Measurements from ENCODE around the gene PPIP5K2. TPM values are rescaled to one million over a fixed set of nuclear protein-coding genes. Genes with fewer than 3 reads are reported as not detected.

PPIP5K2 gene
- total and polyA plus RNA-seq, 2 donors (not counting 3 experiments of a cell fraction or from before 2014, with no cell fraction given) = 20.8 to 69.4 TPM

DNA sequence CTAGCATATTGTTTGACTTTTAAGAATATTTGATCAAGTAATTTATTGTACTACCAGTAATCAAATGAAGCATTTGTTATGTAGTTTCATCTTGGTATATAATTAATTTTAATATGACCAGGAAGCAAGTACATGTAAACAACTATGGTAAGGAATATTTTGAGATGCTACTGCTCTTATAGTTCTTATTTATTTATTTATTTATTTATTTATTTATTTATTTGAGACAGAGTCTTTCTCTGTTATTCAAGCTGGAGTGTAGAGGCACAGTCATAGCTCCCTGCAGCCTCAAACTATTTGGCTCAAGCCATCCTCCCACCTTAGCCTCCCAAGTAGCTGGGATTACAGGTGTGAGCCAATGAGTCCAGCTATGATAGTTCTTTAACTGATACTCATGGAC lies 8.1 kb downstream of the PPIP5K2 start:
- TF ChIP-seq GATA2 (IDR thresholded peaks at IDR 0.05; ENCODE audit: insufficient read depth, insufficient read length, low read depth, low read length) (no peak), EZH2 (IDR thresholded peaks at IDR 0.05; ENCODE audit: borderline replicate concordance, low read depth, low read length, severe bottlenecking) (no peak), FOS (IDR thresholded peaks at IDR 0.05; ENCODE audit: borderline replicate concordance, insufficient read depth, low read length) (no peak), POLR2AphosphoS5 (IDR thresholded peaks at IDR 0.05; ENCODE audit: insufficient read depth, low read depth, low read length) (no peak), MYC (IDR thresholded peaks at IDR 0.05; ENCODE audit: low read depth, low read length) (no peak), POLR2A (IDR thresholded peaks at IDR 0.05; ENCODE audit: low read depth, low read length) (no peak), JUN (IDR thresholded peaks at IDR 0.05; ENCODE audit: borderline replicate concordance, insufficient read depth, insufficient read length, low read depth) (no peak)
- TF ChIP-seq, protein P1, sequence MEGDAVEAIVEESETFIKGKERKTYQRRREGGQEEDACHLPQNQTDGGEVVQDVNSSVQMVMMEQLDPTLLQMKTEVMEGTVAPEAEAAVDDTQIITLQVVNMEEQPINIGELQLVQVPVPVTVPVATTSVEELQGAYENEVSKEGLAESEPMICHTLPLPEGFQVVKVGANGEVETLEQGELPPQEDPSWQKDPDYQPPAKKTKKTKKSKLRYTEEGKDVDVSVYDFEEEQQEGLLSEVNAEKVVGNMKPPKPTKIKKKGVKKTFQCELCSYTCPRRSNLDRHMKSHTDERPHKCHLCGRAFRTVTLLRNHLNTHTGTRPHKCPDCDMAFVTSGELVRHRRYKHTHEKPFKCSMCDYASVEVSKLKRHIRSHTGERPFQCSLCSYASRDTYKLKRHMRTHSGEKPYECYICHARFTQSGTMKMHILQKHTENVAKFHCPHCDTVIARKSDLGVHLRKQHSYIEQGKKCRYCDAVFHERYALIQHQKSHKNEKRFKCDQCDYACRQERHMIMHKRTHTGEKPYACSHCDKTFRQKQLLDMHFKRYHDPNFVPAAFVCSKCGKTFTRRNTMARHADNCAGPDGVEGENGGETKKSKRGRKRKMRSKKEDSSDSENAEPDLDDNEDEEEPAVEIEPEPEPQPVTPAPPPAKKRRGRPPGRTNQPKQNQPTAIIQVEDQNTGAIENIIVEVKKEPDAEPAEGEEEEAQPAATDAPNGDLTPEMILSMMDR (IDR thresholded peaks at IDR 0.05; ENCODE audit: extremely low read depth in 1 of 2, insufficient read depth in 1 of 2, low read depth in 1 of 2, low read length in 2 of 2) = no peak
- TF ChIP-seq, protein P2, sequence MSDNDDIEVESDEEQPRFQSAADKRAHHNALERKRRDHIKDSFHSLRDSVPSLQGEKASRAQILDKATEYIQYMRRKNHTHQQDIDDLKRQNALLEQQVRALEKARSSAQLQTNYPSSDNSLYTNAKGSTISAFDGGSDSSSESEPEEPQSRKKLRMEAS (IDR thresholded peaks at IDR 0.05; ENCODE audit: insufficient read depth, insufficient read length) = no peak
- H3K27ac ChIP-seq (ENCODE audit: insufficient read depth, low read depth, low read length) = no peak overlapping the region
- BruUV-seq (replicated peaks) = no TSS peak
- dilution Hi-C loops (cut with MboI; ENCODE audit: extremely low pct_ligation_motif_present, low sequenced_read_pairs) (no loop called here), intact Hi-C loops (cut with micrococcal nuclease) (no loop called here)
- no peak overlapping the region for H2AFZ ChIP-seq (ENCODE audit: low read depth, low read length)
- H3K27me3 ChIP-seq (ENCODE audit: control insufficient read depth in 2 of 2, insufficient read depth in 2 of 2, low read length in 2 of 2) = no peaks in the 10 kb centered on the region
- H3K9ac ChIP-seq (replicated peaks; ENCODE audit: extremely low read depth, insufficient read depth, low read length) = no peak overlapping the region
- no peaks in the 10 kb centered on the region for H3K9me3 ChIP-seq (replicated peaks; ENCODE audit: control insufficient read depth, insufficient read depth, low read length)
- no peak overlapping the region for H3K4me2 ChIP-seq (ENCODE audit: insufficient read depth, low read length)
- no peaks in the 10 kb centered on the region for H3K36me3 ChIP-seq (ENCODE audit: control insufficient read depth in 2 of 2, extremely low read depth in 1 of 2, insufficient read depth in 2 of 2, low read length in 2 of 2)
- H3K9me1 ChIP-seq (replicated peaks; ENCODE audit: control insufficient read depth, extremely low read depth, insufficient read depth, low read length) = no peaks in the 10 kb centered on the region
- DNase-seq (ENCODE audit: low read depth, low spot score) (no peak), FAIRE-seq (no peak)
- H3K4me3 ChIP-seq (replicated peaks in 1 of 3; ENCODE audit: insufficient read depth in 1 of 3, low read depth in 1 of 3, low read length in 3 of 3) = no peak overlapping the region
- CTCF ChIA-PET = interaction anchor here (1.2 to 1.8 kb wide), 2 partner anchors 8 to 11 kb away, joined by 3 to 6 read pairs; partner anchors contain the start of genes GIN1 and PPIP5K2
- no peaks in the 10 kb centered on the region for H4K20me1 ChIP-seq (replicated peaks; ENCODE audit: control insufficient read depth, extremely low read depth, insufficient read depth, low read length)
- no peaks in the 10 kb centered on the region for H3K4me1 ChIP-seq (ENCODE audit: control insufficient read depth, extremely low read depth, insufficient read depth, low read length)
- POLR2A ChIA-PET = no interaction called here
- peaks cover 29% of the 10 kb centered on the region for H3K79me2 ChIP-seq (ENCODE audit: control insufficient read depth, insufficient read depth, low read length)
